IgD-negative memory B cell (primary cell): ENCODE results near the gene UVRAG. TPM values are rescaled to one million over a fixed set of nuclear protein-coding genes. Genes with fewer than 3 reads are reported as not detected.
"Not testable (repeated sequence)": the region's sequence is repeated elsewhere in the genome, so short reads cannot be mapped to it uniquely, and the experiment has no call there.

Experiments
- H3K27ac Mint-ChIP-seq, 3 donors: one replicate each; pipeline ENCODE4 v1.8.0; 2020 to 2022; ENCODE audit warnings: mild to moderate bottlenecking in 3 of 3, mixed read lengths in 3 of 3, moderate library complexity in 1 of 3
- H3K27me3 Mint-ChIP-seq: one replicate; pipeline ENCODE4 v1.8.0; 2021; ENCODE audit warnings: mixed read lengths
- H3K36me3 Mint-ChIP-seq: one replicate; pipeline ENCODE4 v1.8.0; 2020; ENCODE audit warnings: mild to moderate bottlenecking, mixed read lengths
- H3K4me1 Mint-ChIP-seq, 3 donors: one replicate each; pipeline ENCODE4 v1.8.0; 2020 to 2022; ENCODE audit warnings: mixed read lengths in 3 of 3, mild to moderate bottlenecking in 1 of 3
- H3K4me3 Mint-ChIP-seq, 4 donors: one replicate each; pipeline ENCODE4 v1.8.0; 2020 to 2022; ENCODE audit warnings: mild to moderate bottlenecking in 4 of 4, mixed read lengths in 4 of 4, moderate library complexity in 3 of 4
- H3K9me3 Mint-ChIP-seq, 3 donors: one replicate each; pipeline ENCODE4 v1.8.0; 2020 to 2021; ENCODE audit warnings: mixed read lengths in 3 of 3, mild to moderate bottlenecking in 1 of 3
- polyA plus RNA-seq: library from polyadenylated mRNA; unstranded; fragments of 300-500 nt; fragmentation: Illumina TruSeq; gene quantifications from one replicate; pipeline ENCODE4 v1.2.3, GENCODE V29; 2021

Gene UVRAG
- polyA plus RNA-seq, 1 donor from 2014 or later = 79.9 TPM

DNA sequence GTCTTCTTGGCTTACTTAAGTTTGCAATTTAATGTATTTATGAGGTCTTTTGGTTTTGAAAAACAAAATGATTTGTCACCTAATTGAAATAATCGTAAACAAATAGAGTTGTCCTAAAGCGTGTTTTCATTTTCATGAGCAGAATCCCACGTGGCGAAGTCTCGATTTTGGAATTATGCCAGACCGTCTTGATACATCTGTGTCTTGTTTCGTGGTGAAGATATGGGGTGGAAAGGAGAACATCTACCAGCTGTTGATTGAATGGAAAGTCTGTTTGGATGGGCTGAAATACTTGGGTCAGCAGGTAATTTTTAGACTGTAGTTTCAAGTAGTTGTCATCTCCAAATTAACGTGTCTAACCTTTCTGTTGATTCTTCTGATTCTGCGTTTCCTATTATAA, 64.7 kb downstream of the UVRAG start:
- H3K4me3 Mint-ChIP-seq = no peak overlapping the region
- peaks cover 30 to 49% (median 41%) of the 10 kb centered on the region in 3 donors for H3K4me1 Mint-ChIP-seq
- H3K27me3 Mint-ChIP-seq = no peaks in the 10 kb centered on the region
- H3K36me3 Mint-ChIP-seq = peaks cover 6% of the 10 kb centered on the region
- H3K9me3 Mint-ChIP-seq = no peaks in the 10 kb centered on the region
- H3K27ac Mint-ChIP-seq = peak overlapping the region in 1 of 3 donors; percentile 12

- not testable (repeated sequence) for H3K27me3 Mint-ChIP-seq, H3K36me3 Mint-ChIP-seq, H3K9me3 Mint-ChIP-seq
- Mint-ChIP-seq H3K4me3 (peak overlapping the region in 1 of 4 donors; percentile 27), H3K4me1 (peaks cover 27 to 49% (median 39%) of the 10 kb centered on the region in 3 donors), H3K27ac (peak overlapping the region in 2 of 3 donors; percentile 12 to 16)
Observed at GRCh38 chr11:75880343-75880742, 65.3 kb downstream of the UVRAG start.

- Mint-ChIP-seq H3K27ac (peak overlapping the region in 1 of 3 donors; percentile 32), H3K4me1 (peaks cover 40 to 51% (median 44%) of the 10 kb centered on the region in 3 donors), H3K4me3 (no peak overlapping the region), H3K36me3 (peaks cover 6% of the 10 kb centered on the region), H3K9me3 (no peaks in the 10 kb centered on the region), H3K27me3 (no peaks in the 10 kb centered on the region)
Observed at GRCh38 chr11:75884321-75884720, 69.3 kb downstream of the UVRAG start.

DNA sequence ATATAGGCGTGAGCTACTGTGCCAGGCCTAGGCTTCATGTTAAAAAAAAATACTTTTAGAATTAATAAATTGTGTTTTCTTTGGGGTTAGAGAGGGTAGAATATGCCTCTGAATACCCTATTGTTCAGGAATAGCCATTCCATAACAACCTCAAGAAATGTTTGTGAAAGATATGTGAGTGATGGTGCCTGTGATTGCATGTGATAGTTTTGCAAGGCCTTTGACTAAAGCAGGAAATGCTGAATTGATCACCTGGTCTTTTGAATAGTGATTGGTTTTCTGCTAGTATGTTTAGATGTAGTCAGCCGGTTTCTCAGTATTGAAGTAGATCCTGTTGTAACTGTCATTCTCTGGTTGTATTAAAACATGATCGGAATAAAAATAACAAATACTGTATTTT, 73.4 kb downstream of the UVRAG start:
- Mint-ChIP-seq H3K9me3 (no peaks in the 10 kb centered on the region), H3K4me1 (peaks cover 58 to 67% (median 66%) of the 10 kb centered on the region in 3 donors), H3K27me3 (no peaks in the 10 kb centered on the region), H3K27ac (peak overlapping the region; percentile 60 to 88 (median 65)), H3K4me3 (peak overlapping the region in 1 of 4 donors; percentile 58), H3K36me3 (peaks cover 9% of the 10 kb centered on the region)

- Mint-ChIP-seq H3K27ac (peak overlapping the region; percentile 66 to 88 (median 73)), H3K36me3 (peaks cover 6% of the 10 kb centered on the region), H3K4me3 (peak overlapping the region; percentile 18 to 89 (median 72))
Observed at GRCh38 chr11:75891947-75892739, 77.1 kb downstream of the UVRAG start.

DNA sequence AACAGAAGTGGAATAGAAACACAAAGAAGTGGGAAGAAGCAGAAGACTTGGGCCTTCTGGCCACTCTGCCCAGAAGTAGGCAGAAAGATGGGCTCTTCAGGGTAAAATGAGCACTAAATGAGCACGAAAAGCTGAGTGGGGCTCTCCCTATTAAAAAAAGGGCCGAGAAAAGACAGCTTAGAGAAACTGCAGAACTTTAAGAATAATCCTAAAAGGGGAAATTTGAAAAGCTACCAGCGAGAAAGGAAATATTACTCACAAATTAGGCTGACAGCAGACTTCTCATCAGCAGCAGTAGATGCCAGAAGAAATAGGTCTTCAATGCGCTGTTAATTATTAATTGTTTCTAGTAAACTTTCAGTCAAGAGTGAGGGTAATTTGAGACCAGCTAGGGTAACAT, 78.2 kb downstream of the UVRAG start:
- Mint-ChIP-seq H3K4me3 (peak overlapping the region in 1 of 4 donors; percentile 34), H3K4me1 (peaks cover 41 to 53% (median 53%) of the 10 kb centered on the region in 3 donors), H3K27ac (peak overlapping the region; percentile 4 to 74 (median 36)), H3K36me3 (peaks cover 6% of the 10 kb centered on the region), H3K27me3 (no peaks in the 10 kb centered on the region), H3K9me3 (no peaks in the 10 kb centered on the region)

More at GRCh38 chr11:75891947-75892739, 77.1 kb downstream of the UVRAG start:
- H3K9me3 Mint-ChIP-seq = no peaks in the 10 kb centered on the region
- no peaks in the 10 kb centered on the region for H3K27me3 Mint-ChIP-seq
- peaks cover 41 to 53% (median 51%) of the 10 kb centered on the region in 3 donors for H3K4me1 Mint-ChIP-seq

GRCh38 chr11:75894036-75894585, 79.1 kb downstream of the UVRAG start:
- H3K4me1 Mint-ChIP-seq = peaks cover 34 to 50% (median 49%) of the 10 kb centered on the region in 3 donors
- H3K36me3 Mint-ChIP-seq = peaks cover 6% of the 10 kb centered on the region
- H3K27ac Mint-ChIP-seq = peak overlapping the region in 2 of 3 donors; percentile 29 to 71
- H3K4me3 Mint-ChIP-seq = no peak overlapping the region
- H3K27me3 Mint-ChIP-seq = no peaks in the 10 kb centered on the region
- no peaks in the 10 kb centered on the region for H3K9me3 Mint-ChIP-seq

DNA sequence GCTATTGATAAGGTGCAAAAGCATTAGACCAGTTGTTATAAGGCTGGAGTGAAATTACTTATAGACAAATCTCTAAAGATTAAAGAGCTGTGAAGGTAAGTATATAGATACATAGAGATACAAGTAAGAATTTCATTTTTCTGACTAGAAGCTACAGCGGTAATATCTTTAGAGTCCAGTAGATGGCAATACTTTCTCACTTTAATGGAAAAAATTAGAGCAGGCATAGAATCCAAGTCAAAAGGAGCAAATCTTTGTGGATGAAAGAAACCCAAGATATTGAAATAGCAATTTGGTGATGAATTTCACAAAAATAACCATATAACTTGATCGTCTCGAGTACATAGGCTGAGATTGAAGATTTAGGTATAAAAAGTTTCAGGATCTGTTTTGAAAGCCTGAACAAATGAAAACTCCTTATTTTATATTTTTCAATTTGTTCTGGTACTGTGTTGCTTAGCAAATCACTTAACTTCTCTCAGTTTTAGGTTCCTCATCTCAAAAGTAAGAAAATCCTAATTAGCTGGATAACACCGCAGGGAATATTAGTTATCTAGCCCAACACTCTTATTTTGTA, 81.9 kb downstream of the UVRAG start:
- Mint-ChIP-seq H3K36me3 (peaks cover 3% of the 10 kb centered on the region), H3K9me3 (no peaks in the 10 kb centered on the region), H3K27me3 (no peaks in the 10 kb centered on the region), H3K4me3 (no peak overlapping the region), H3K27ac (no peak overlapping the region), H3K4me1 (peaks cover 17 to 37% (median 33%) of the 10 kb centered on the region in 3 donors)

DNA sequence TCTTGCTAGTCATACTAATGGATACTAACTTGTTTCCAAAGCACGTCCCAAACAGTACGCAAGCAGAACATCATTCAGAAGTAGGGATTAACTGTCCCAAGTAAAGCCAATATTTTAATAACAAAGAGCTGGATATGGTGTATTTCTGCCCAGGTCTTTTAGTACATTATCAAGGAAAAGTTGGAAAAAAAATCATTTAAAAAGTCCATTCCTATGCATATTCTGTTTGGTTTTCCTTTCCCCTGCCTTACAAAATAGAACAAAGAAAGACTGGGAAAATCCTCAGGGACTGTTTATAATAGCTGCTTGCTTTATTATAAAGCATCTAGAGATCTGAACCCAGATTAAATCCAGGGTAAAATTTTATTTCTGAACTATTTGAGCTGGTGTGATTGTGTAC, 83.9 kb downstream of the UVRAG start:
- no peaks in the 10 kb centered on the region for H3K27me3 Mint-ChIP-seq
- no peak overlapping the region for H3K4me3 Mint-ChIP-seq
- H3K9me3 Mint-ChIP-seq = no peaks in the 10 kb centered on the region
- H3K36me3 Mint-ChIP-seq = peaks cover 3% of the 10 kb centered on the region
- H3K27ac Mint-ChIP-seq = no peak overlapping the region
- H3K4me1 Mint-ChIP-seq = peaks cover 16 to 46% (median 34%) of the 10 kb centered on the region in 3 donors

- H3K9me3 Mint-ChIP-seq = no peaks in the 10 kb centered on the region
- no peak overlapping the region for H3K4me3 Mint-ChIP-seq
- H3K36me3 Mint-ChIP-seq = peaks cover 3% of the 10 kb centered on the region
- H3K4me1 Mint-ChIP-seq = peaks cover 16 to 46% (median 36%) of the 10 kb centered on the region in 3 donors
- no peaks in the 10 kb centered on the region for H3K27me3 Mint-ChIP-seq
- peak overlapping the region in 1 of 3 donors; percentile 44 for H3K27ac Mint-ChIP-seq
Observed at GRCh38 chr11:75899806-75900205, 84.8 kb downstream of the UVRAG start.

GRCh38 chr11:75900848-75901247, 85.8 kb downstream of the UVRAG start:
- Mint-ChIP-seq H3K4me3 (no peak overlapping the region), H3K36me3 (peaks cover 5% of the 10 kb centered on the region), H3K4me1 (peaks cover 18 to 49% (median 40%) of the 10 kb centered on the region in 3 donors), H3K27me3 (no peaks in the 10 kb centered on the region), H3K27ac (no peak overlapping the region), H3K9me3 (peaks cover 0 to 2% (median 0%) of the 10 kb centered on the region in 3 donors)

DNA sequence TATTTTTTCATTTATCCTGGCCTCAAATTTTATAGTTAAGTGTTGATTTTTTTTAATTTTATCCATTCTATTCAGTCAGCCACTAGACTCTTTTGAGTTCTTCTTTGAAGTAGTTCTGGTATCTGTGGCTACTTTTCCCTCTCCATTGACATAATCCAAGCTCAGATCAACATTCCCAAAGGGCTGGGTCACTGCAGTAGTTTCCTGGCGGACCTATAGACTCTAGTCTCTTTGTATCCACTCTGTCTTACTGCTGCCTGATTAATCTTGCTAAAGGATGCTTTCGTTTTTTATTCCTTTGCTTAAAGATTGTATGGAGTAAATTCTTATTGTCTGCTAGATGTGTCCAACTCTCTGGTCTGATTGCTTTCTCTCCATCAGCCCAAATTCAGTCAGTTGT, 87.6 kb downstream of the UVRAG start:
- peaks cover 25 to 50% (median 39%) of the 10 kb centered on the region in 3 donors for H3K4me1 Mint-ChIP-seq
- no peaks in the 10 kb centered on the region for H3K27me3 Mint-ChIP-seq
- no peak overlapping the region for H3K4me3 Mint-ChIP-seq
- H3K9me3 Mint-ChIP-seq = peaks cover 0 to 2% (median 0%) of the 10 kb centered on the region in 3 donors
- H3K27ac Mint-ChIP-seq = no peak overlapping the region
- H3K36me3 Mint-ChIP-seq = peaks cover 5% of the 10 kb centered on the region

GRCh38 chr11:75903276-75903675, 88.3 kb downstream of the UVRAG start:
- Mint-ChIP-seq H3K4me3 (peak overlapping the region in 1 of 4 donors; percentile 59), H3K9me3 (peaks cover 0 to 2% (median 0%) of the 10 kb centered on the region in 3 donors), H3K27me3 (no peaks in the 10 kb centered on the region), H3K27ac (no peak overlapping the region), H3K4me1 (peaks cover 29 to 55% (median 44%) of the 10 kb centered on the region in 3 donors), H3K36me3 (peaks cover 5% of the 10 kb centered on the region)

GRCh38 chr11:75905434-75905833, 90.4 kb downstream of the UVRAG start:
- Mint-ChIP-seq H3K36me3 (peaks cover 6% of the 10 kb centered on the region), H3K27me3 (no peaks in the 10 kb centered on the region), H3K4me1 (peaks cover 35 to 66% (median 56%) of the 10 kb centered on the region in 3 donors), H3K27ac (no peak overlapping the region), H3K4me3 (no peak overlapping the region), H3K9me3 (peaks cover 0 to 2% (median 0%) of the 10 kb centered on the region in 3 donors)

GRCh38 chr11:75907906-75908527, 93.0 kb downstream of the UVRAG start:
- no peak overlapping the region for H3K27ac Mint-ChIP-seq
- peaks cover 24 to 57% (median 38%) of the 10 kb centered on the region in 3 donors for H3K4me1 Mint-ChIP-seq
- H3K27me3 Mint-ChIP-seq = no peaks in the 10 kb centered on the region
- H3K4me3 Mint-ChIP-seq = peak overlapping the region in 2 of 4 donors; percentile 5 to 71
- peaks cover 0 to 2% (median 0%) of the 10 kb centered on the region in 3 donors for H3K9me3 Mint-ChIP-seq
- H3K36me3 Mint-ChIP-seq = peaks cover 9% of the 10 kb centered on the region
